Measurements from ENCODE around the gene COL26A1.

- TF ChIP-seq CTCF (IDR thresholded peaks at IDR 0.05) (no peak), POLR2A (IDR thresholded peaks at IDR 0.05) (no peak), EP300 (IDR thresholded peaks at IDR 0.05) (no peak)
Measured at GRCh38 chr7:101487105-101487458, 124.4 kb downstream of the COL26A1 start.
